Astrocyte (in vitro differentiated cells and primary cell): ENCODE measurements around the gene KRT71.

ENCODE experiments used
- CTCF ChIP-seq: IDR thresholded peaks from 2 replicates; pipeline ENCODE4 v1.5.1; 2011; ENCODE audit warnings: low read depth, mild to moderate bottlenecking, inconsistent platforms, low read length, moderate library complexity; ENCODE audit not compliant: insufficient read depth
- EZH2 ChIP-seq: IDR thresholded peaks from 2 replicates; pipeline ENCODE4 v1.6.1; 2012; ENCODE audit warnings: mild to moderate bottlenecking, low read length, inconsistent platforms; ENCODE audit not compliant: insufficient read depth

- TF ChIP-seq CTCF (no peak), EZH2 (no peak)
These were observed 33.6 kb downstream of the KRT71 start for GRCh38 chr12:52519387-52519703.
